Kidney (tissue), 14 donors: Measurements from ENCODE around the gene CEMIP. TPM values are rescaled to one million over a fixed set of nuclear protein-coding genes. Genes with fewer than 3 reads are reported as not detected.

Experiments used
- DNase-seq, 5 donors: peaks; one replicate each; pipeline ENCODE4 v3.0.0-alpha.2; 2013 to 2020
- FAIRE-seq: peaks from 2 replicates; lab custom pipeline; 2012; peaks lifted over from hg19 to GRCh38; lab: Jason Lieb, UNC
- H3K27ac ChIP-seq, 2 donors: one replicate each; pipeline ENCODE4 v1.7.0; 2013; ENCODE audit warnings: low read depth in 2 of 2, low read length in 2 of 2, inconsistent platforms in 1 of 2
- H3K27me3 ChIP-seq: one replicate; pipeline ENCODE4 v1.7.1; 2013; ENCODE audit warnings: low read length, inconsistent platforms; ENCODE audit not compliant: control insufficient read depth, insufficient read depth
- H3K36me3 ChIP-seq, 3 donors: one replicate each; pipeline versions ENCODE4 v1.7.0 to v1.7.1; 2013; ENCODE audit warnings: low read length in 3 of 3, control low read depth in 1 of 3, inconsistent platforms in 1 of 3; ENCODE audit not compliant: insufficient read depth in 3 of 3, control insufficient read depth in 2 of 3
- H3K4me1 ChIP-seq, 3 donors: one replicate each; pipeline versions ENCODE4 v1.7.0 to v1.7.1; 2013; ENCODE audit warnings: low read length in 3 of 3, inconsistent platforms in 1 of 3, low read depth in 1 of 3; ENCODE audit not compliant: control insufficient read depth in 2 of 3, insufficient read depth in 2 of 3
- H3K4me3 ChIP-seq, 3 donors: one replicate each; pipeline versions ENCODE4 v1.7.0 to v1.8.1; 2013; ENCODE audit warnings: low read length in 3 of 3, control low read depth in 1 of 3, inconsistent platforms in 1 of 3
- H3K9ac ChIP-seq, 3 donors: one replicate each; pipeline versions ENCODE4 v1.7.0 to v1.7.1; 2013; ENCODE audit warnings: low read length in 3 of 3, control low read depth in 1 of 3, inconsistent platforms in 1 of 3
- H3K9me3 ChIP-seq, 3 donors: one replicate each; pipeline versions ENCODE4 v1.7.0 to v1.7.1; 2013; ENCODE audit warnings: low read length in 3 of 3, control low read depth in 1 of 3, inconsistent platforms in 1 of 3; ENCODE audit not compliant: control insufficient read depth in 2 of 3, insufficient read depth in 1 of 3
- intact Hi-C: fragments of 100-400 bp; cut with DNase I; formaldehyde crosslinking; loops from one replicate; pipeline ENCODE4 v1.11.1; 2022
- polyA plus RNA-seq: library from polyadenylated mRNA; stranded (reverse); fragments of 350-450 nt; fragmentation: Illumina TruSeq; extraction: RNeasy Lipid Tissue Mini Kit (QIAGEN cat#74804); gene quantifications from one replicate; pipeline ENCODE4 v1.2.3, GENCODE V29; 2014; ENCODE audit warnings: low read depth, low replicate concordance; ENCODE audit not compliant: insufficient read depth
- total RNA-seq: library from RNA; stranded (reverse); fragmentation: NEBNext Ultra II Directional; extraction: Animal tissue kit (Norgen Biotek cat#: 25700); gene quantifications from one replicate; pipeline ENCODE4 v1.2.1, GENCODE V29; 2021
- TF ChIP-seq, protein P1 (sequence below): IDR thresholded peaks from 3 replicates; pipeline ENCODE4 v1.5.1; 2012; ENCODE audit warnings: mild to moderate bottlenecking, moderate library complexity, borderline replicate concordance; ENCODE audit not compliant: insufficient read depth; ENCODE audit errors: extremely low read depth
- donor health status: control.
- donor health status: control.
- donor health status: control.
- donor health status: control.
- donor health status: control.
- donor health status: DM: yes; HTN: yes; CAD: no.
- donor health status: Normal renal cell carcinoma (clear cell type).

Gene CEMIP
- total and polyA plus RNA-seq, 2 donors from 2014 or later = 0.11 to 0.57 TPM

DNA sequence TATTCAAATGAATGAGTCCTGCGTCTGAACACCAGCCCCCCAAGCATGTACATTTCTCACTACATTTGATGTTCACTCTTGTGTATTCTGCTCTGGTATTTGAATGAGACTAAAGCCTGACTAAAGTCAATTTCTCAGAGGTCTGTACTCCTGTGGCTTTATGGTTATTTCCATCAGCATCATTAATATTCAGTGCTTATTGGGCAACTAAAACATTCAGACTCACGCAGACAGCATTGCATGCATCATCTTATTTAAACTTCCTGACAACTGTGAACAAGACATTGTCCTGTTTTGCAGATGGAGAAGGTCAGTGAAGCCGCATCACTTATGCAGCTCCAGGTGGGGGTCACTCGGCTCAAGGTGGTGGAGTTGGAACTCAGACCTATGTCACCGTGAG is 11.1 kb downstream of the CEMIP start:
- H3K27ac ChIP-seq = no peak overlapping the region
- DNase-seq (no peak), FAIRE-seq (no peak)
- TF ChIP-seq, protein P1, sequence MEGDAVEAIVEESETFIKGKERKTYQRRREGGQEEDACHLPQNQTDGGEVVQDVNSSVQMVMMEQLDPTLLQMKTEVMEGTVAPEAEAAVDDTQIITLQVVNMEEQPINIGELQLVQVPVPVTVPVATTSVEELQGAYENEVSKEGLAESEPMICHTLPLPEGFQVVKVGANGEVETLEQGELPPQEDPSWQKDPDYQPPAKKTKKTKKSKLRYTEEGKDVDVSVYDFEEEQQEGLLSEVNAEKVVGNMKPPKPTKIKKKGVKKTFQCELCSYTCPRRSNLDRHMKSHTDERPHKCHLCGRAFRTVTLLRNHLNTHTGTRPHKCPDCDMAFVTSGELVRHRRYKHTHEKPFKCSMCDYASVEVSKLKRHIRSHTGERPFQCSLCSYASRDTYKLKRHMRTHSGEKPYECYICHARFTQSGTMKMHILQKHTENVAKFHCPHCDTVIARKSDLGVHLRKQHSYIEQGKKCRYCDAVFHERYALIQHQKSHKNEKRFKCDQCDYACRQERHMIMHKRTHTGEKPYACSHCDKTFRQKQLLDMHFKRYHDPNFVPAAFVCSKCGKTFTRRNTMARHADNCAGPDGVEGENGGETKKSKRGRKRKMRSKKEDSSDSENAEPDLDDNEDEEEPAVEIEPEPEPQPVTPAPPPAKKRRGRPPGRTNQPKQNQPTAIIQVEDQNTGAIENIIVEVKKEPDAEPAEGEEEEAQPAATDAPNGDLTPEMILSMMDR = no peak
- intact Hi-C loops = no loop called here
- no peak overlapping the region for H3K9ac ChIP-seq
- H3K4me3 ChIP-seq = no peak overlapping the region
- no peaks in the 10 kb centered on the region for H3K9me3 ChIP-seq
- no peaks in the 10 kb centered on the region for H3K4me1 ChIP-seq
- no peaks in the 10 kb centered on the region for H3K27me3 ChIP-seq
- H3K36me3 ChIP-seq = no peaks in the 10 kb centered on the region

DNA sequence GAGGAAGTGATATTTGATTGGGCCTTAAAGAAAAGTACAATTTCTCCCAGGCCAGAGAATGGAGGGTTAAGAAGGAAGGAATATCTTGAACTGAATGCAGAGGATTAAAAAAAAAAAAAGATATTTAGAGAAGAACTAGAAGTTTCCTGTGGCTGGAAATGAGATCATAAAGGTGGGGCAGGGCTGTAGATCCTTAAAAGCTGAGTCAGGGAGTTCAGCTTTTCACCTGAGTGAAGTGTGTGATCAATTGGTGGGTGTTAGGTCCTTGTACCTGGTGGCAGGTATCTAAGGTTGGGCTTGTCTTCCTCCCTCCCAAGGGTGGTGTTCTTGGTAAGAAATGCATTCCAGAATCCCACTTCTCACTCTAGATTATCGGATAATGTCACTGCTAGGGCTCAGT is 11.8 kb downstream of the CEMIP start:
- Histone ChIP-seq H3K27ac (no peak overlapping the region), H3K9me3 (no peaks in the 10 kb centered on the region), H3K9ac (no peak overlapping the region), H3K4me3 (no peak overlapping the region), H3K4me1 (no peaks in the 10 kb centered on the region), H3K27me3 (no peaks in the 10 kb centered on the region), H3K36me3 (no peaks in the 10 kb centered on the region)
- intact Hi-C loops = no loop called here
- DNase-seq (no peak), FAIRE-seq (no peak)
- TF ChIP-seq, protein P1 = no peak

DNA sequence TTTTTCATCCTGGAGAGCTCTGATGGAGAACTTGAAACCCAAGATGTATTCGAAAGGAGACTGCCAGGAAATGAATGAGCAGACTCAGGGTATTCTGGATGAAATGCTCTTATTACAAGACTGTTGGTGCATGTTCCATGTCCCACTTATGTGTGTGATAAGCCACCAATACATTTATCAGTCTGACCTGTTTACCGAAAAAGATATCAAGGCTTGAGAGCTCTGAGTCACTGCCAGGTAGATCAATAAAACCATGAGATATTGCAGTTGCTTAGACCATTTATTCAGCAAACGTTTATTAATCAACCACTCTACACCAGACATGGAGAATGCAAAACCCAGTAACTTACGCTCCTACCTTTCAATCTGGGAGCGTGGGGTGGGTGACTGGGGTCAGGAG is 17.2 kb downstream of the CEMIP start:
- FAIRE-seq = no peak
- intact Hi-C loops = no loop called here
- no peak for DNase-seq
- no peak overlapping the region for H3K4me3 ChIP-seq
- no peaks in the 10 kb centered on the region for H3K9me3 ChIP-seq
- no peaks in the 10 kb centered on the region for H3K4me1 ChIP-seq
- no peak overlapping the region for H3K27ac ChIP-seq
- H3K36me3 ChIP-seq = no peaks in the 10 kb centered on the region
- no peak overlapping the region for H3K9ac ChIP-seq
- no peaks in the 10 kb centered on the region for H3K27me3 ChIP-seq
- TF ChIP-seq, protein P1 = no peak

DNA sequence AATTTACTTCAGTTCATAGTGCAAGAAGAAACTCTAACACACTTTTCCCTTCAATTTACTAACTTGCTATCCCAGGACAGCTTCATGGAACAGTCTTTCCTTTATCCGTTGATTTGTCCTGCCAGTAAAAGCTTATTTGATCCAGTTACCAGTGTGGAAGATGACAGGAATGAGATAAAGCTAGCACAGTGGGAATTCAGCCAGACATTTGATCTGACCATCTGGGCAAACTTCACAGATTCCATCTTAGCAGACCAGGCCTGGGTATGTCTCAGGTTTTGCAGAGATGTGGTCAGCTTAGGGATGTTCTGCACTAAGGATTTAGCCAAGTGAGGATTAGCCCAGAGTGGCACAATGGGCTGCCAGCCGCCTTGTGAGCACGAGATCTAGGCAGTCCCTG is 19.7 kb downstream of the CEMIP start:
- H3K27ac ChIP-seq = no peak overlapping the region
- TF ChIP-seq, protein P1 = no peak
- no peaks in the 10 kb centered on the region for H3K9me3 ChIP-seq
- no peaks in the 10 kb centered on the region for H3K36me3 ChIP-seq
- DNase-seq (no peak), FAIRE-seq (no peak)
- H3K9ac ChIP-seq = no peak overlapping the region
- H3K4me1 ChIP-seq = no peaks in the 10 kb centered on the region
- H3K27me3 ChIP-seq = no peaks in the 10 kb centered on the region
- intact Hi-C loops = no loop called here
- H3K4me3 ChIP-seq = no peak overlapping the region
